NCI-H748 (cell line): ENCODE data around the gene PLCB1.

Source experiments
- DNase-seq: peaks from one replicate; lab custom pipeline; 2025; ENCODE audit not compliant: unreplicated experiment; lab: John Stamatoyannopoulos, UW

PLCB1 gene

DNA sequence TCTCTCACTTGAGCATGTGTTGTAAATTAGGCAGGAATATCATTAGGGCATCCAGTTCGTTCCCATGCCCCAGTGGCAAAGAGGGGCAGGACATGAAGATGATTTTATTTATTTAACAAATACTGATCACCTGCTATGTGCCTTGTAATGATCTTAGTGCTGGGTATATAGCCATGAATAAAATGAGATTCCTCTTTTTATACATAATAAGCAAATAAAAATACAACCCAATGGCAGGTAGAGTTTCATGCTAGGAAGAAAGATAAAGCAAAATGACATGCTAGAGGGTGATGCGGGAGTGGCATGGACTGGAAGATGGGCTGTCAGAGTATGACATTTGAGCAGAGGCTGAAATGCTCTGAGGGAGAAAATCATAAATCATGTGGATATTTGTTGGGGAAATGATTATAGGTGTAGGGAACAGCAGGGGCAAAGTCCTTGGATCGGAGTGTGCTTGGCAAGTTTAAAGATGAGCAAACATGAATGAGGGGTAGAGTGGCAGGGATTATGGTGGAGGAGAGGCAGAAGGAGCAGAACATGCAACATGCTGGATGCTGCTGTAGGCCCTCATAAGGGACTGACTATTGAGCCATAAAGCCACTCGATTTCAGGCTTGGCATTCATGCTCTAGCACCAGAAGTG, 342.1 kb downstream of the PLCB1 start:
- DNase-seq: no peak

DNA sequence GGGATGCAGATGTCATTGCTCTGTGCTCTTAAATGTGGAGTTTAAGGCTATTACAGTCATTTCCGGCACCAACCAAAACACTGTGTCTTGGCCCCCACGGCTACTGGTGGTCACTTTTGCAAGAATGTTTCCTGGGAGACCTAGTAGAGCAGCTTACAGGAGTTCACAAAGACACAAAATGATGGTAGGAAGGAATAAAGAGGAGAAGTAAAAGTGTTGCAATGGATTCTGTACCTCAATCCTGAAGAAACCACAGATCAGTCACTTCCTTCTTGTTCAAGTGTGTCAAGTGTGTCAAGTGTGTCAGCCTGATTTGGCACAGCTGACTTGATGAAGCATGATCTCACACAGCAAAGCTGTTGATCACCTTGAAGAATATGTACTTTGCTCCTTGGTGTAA, 344.0 kb downstream of the PLCB1 start:
- no peak for DNase-seq

DNA sequence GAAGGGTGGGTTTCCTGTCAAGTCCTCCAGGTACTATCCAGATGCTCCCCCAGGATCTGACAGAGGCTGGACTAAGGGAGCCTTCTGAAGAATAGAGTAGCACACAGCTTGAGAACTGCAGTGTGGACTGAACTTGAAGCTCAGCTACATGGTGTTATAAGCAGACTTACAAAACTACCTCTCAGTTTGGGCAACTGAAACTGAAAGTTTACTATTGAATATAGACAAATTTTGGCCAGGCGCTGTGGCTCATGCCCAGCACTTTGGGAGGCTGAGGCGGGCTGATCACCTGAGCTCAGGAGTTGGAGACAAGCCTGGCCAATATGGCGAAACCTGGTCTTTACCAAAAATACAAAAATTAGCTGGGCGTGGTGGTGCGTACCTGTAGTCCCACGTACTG, 348.5 kb downstream of the PLCB1 start:
- DNase-seq: no peak

DNA sequence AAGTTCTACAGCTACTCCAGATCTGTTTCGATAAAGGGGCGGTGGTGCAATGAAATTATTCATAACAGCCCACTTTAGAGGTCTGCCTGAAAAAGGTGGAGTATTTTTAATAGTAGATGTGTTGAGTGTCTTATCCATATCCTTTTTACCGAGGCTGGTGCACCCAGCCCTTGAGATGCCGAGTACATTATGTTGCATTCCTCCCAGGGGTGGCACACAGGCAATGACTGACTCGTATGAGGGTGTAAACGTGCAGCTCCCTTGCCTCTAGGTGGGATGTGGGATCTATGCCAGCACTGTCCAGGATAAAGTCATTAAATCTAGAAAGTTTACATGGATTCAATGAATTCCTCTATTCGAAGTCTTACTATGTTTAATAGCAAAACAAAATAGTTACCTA, 355.6 kb downstream of the PLCB1 start:
- no peak for DNase-seq

DNA sequence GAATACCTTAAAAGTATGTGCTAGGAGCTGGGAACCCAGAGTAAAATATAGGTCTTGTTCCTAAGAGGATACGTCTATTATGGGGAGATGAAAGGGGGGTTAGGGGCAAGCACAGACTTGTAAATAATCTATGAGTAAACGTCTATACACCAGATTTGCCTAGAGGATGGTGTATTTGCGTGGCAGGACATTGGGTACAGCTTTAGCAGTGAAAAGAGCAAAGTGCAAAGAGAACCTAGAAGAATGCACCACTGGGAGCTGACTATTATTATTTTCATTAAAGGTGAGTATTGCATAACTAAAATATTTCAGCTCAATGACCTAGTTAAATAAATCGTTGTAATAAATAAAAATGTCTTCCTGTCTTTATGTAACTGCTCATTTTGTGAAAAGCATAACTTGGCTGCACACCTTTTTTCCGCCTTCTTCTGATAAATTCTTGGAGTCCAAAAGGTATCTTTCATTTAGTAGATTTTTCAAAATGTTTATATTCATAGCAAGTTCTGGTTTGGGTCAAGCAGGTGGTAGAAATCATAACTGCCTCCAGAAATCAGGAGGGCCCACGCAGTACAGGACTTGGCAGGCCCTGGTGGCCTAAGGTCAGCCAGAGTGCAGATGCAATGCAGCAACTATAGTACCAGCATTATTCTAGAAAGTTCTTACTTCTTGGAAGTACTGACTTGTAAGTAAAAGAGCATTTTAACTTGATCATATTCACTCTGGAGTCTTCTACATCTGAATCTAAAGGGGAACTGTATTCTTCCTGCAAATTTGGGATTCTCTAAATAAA, 357.2 kb downstream of the PLCB1 start:
- no peak for DNase-seq

DNA sequence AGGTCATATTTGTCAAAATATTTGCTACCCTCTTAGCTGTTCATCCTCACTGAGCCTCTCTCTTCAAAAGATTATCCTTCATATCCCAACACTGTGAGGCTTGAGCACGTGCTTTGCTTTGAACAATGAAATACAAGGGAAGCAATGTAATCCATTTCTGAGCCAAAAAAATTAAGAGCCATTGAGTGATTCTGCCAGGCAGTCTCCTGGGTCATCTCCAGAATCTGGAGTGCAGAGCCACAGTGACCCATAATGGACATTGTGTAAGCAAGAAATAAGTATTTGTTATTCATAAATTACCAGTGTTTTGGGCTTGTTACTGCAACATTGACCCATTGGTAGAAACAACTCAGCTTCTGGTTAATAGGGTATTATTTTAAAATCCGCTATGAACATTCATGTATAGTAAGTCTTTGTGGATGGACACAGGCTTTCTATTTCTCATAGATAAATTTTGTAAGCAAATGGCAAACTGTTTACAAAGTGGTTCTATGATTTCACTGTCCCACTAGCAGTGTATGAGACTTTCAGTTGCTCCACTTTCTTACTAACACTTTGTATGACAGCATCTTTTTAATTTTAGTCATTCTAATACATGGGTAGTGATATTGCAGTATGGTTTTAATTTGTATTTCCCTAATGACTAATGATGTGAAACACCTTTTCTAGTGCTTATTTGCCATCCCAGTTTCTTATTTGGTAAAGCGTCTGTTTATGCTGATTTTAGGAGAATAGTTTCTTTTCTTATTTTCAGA, 358.2 kb downstream of the PLCB1 start:
- DNase-seq: no peak

DNA sequence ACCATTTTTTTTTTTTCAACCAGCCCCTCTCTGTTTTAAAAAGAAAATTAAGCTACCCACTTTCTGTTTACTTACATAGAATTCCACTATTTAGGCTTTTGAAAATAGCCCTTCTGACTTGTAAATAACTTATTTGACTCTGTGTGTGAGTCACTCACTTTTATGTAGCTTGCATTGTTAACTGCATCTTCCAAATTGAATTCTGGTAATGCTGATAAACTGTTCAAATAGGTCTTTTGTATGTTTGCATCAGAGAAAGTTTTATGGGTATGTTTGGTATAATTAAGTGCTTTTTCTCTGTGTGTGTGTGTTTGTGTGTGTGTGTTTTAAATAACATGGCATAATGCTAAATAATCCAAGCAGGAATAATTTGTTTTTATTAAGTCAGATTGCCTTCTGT, 360.1 kb downstream of the PLCB1 start:
- peak; percentile 57 for DNase-seq

DNA sequence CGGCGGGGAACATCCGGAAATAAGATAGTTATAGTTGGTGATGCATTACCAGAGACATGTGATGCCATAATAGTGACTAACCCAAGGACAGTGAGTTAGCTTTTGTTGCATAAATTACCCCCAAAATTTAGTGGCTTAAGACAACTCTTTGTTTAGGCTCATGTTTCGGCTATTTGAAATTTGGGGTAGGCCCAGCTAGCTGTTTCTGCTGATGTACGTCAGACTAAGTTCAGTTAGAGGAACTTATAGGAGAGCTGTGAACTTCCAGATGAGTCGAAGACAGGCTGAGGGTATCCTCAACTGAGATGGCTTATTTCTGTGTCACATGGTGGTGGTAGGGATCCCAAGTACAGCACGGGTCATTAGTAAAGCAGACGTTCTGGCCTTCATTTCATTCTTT, 366.5 kb downstream of the PLCB1 start:
- DNase-seq: no peak

DNA sequence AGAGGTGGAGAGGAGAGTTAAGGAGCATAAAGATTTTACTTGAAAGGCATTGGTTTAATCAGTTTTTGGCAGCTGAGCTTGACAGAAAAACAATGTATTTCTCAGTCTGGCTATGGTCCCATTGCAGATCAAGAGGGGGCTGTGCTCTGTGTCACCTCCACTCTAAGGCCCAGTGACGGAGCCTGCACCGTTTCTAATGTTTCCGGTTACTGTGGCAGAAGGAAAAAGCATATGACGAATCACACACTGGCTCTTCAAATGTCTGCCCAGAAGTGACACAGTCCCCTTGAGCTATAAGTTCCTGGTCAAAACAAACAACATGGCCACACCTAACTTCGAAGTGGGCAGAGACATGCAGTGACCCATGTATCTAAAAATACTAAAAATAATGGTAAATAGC, 372.0 kb downstream of the PLCB1 start:
- DNase-seq: no peak

DNA sequence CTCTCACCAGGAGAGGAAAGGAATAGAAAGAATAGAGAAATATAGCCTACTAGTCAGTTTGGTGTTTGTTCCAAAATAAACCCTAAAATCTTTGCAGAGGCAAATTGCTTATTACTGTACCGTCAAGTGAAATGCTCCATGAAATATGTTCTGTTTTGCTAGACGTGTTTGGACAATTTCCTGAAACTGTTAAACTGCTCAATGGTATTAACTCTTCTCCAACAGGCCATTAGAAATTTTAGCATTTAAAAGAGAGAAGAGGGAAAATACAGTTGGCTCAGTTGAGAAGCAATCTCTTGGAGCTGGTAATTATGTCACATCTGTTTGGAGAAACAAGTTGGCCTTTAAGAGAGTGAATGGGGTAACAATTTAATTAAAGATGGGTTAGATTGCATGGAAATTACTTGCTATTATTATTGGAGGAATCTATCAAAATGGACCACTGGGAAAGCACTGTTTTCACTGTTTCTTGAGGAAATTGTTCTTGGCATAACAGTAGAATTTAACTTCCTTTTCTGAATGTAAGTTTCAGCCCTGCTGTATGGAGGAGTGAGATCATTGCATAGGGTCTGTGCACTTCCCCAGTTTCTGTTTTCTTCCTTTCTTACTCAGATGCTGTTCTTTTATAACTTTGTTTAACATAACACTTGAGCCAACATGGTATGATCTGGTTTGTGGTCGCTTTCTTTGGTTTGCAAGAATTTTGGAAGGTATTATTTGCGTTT, 373.6 kb downstream of the PLCB1 start:
- no peak for DNase-seq

DNA sequence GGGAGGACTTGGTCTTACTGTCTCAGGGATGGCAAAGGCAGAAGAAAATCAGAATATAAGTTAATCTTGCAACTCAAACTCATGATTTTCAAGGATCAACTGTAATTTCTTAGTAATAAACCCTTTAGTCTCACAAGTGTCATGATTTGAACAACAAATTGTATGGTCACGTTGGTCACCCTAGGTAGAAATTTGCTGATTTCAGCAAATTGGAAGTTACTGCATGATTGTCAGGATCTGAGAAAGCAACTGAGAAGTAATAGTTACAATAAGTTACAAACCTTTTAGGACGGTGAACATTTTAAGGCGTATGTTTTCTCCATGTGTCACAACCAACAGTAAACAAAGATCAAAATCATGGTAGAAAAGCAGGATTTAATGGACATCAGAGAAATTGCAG, 375.2 kb downstream of the PLCB1 start:
- no peak for DNase-seq

DNA sequence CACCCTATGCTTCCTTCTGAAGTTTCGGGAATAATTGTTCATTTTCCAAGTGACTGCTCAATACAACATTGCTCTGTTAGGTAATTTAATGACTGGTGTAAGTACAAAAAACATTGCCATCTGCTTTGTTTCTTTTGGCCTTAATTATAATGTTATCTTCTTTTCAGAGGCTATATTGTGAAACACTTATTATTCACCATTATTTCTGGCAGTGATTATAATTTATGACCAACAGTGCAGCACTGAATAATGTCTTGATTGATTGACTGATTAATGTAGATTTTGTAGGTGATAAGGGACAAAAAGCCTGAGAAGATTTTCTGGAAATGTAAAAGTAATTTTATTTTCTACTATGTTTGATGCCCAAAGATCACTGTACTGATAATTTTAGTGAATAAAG, 377.7 kb downstream of the PLCB1 start:
- DNase-seq: no peak

DNA sequence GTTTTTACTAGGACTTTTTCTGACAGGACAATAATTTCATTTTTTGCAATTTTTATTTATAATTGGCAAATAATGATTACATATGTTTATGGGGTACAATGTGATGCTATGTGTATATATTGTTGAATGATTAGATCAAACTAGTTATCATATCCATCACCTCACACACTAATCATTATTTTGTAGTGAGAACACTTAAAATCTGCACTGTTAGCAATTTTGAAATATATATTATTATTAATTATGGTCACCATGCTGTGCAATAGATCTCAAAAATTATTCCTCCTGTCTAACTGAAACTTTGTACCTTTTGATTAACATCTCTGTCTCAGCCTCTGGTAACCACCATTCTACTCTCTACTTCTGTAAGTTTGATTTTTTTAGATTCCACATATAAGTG, 378.7 kb downstream of the PLCB1 start:
- DNase-seq: no peak

DNA sequence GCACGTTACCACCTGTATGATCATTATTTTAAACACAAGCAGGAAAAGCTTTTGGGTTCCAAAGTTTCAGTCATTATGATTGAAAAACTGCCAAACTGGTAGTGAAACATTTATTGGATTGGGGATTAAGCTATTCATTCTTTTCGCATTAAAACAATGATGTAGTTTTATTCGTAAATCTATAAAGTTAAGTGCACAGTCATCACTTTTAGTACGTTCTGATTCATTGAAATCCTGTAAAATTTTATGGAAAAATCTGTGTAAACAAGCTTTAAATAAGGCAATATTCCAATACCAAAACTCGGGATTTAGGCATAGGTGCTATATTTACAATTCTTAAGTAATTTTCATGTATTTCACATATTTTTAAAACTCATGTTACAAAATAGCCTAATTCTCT, 379.9 kb downstream of the PLCB1 start:
- no peak for DNase-seq

DNA sequence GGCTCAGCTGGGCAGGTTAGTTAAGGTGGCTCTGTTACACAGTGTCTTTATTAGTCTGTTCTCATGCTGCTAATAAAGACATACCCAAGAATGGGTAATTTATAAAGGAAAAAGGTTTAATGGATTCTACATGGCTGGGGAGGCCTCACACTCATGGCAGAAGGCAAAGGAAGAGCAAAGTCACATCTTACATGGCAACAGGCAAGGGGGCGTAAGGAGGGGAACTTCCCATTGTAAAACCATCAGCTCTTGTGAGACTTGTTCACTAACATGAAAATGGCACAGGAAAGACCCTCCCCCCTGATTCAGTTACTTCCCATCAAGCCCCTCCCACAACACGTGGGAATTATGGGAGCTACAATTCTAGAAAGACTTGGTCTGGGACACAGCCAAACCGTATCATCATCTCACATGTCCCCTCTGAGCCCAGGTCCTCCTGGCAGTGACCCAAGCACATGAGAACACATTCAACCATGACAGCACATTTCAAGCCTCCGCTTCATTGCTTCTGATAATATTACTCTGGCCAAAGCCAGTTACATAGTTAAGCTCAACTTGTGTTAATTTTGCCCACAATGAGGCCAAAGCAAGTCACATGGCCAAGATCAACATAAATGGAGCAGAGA, 383.9 kb downstream of the PLCB1 start:
- no peak for DNase-seq

DNA sequence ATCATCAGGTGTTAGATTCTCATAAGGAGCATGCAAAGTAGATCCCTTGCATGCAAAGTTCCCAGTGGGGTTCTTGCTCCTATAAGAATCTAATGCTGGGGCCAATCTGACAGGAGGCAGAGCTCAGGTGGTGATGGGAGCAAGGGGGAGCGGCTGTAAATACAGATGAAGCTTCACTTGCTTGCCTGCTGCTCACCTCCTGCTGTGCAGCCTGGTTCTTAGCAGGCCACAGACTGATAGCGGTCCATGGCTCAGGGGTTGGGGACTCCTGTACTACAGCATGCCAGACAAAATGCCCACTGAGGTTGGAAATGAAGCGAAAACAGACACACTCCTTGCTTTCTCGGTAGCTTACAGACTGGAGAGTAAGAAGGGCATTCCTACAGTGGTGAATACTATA, 386.8 kb downstream of the PLCB1 start:
- no peak for DNase-seq

DNA sequence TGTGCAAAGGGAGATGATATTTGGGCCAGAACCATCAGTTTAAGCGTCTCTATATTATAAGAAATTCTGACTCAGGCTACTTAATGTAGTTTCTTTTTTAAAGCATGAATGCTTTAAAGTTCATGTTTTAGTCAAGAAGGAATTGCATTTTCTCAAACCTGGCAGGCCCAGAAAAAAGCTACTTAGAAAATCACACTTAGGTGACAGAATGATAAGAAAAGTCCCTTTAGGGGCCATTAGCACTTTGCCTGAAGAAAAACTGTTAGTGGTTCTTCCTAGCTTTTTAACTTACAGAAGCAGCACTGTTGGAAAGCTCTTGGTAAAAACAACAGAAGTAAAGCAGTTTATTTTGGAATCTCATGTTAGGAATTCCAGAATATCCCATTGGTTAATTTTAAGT, 387.8 kb downstream of the PLCB1 start:
- DNase-seq: no peak

DNA sequence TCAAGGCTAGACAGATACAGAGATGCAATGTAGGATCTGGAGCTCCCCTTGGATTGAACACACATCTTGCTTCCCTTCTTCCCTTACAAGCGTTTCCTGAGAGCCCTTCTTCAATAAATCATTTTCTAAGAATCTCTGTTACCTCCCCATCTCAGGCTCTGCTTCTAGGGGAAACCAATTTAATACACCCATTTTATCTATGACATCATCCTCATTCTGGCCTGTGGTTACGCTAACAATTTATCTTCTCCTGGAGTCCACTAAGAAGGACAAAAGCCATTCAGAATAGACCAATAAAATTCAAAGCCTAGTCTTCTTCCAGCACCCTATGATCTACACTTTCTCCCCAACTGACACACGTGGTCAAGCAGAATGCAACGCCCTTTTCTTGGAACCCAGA, 390.1 kb downstream of the PLCB1 start:
- peak; percentile 34 for DNase-seq

DNA sequence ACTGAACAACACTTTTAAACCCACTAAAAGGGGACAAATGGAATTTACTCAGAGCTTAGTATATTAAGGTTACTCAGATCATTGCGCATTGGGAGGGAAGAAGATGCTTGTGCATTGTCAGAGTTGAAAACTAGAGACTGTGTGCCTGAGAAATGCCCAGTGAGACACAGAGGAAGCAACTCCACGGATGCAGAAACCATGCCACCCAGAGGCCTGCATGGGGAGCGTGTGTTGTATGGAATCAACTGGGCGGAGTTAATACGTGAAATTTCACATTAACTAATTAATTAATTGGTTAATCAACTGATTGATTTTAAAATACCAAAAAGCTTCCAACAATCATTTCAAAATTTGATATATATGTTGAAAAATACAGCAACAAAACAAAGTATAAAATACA, 391.6 kb downstream of the PLCB1 start:
- DNase-seq: peak; percentile 54

DNA sequence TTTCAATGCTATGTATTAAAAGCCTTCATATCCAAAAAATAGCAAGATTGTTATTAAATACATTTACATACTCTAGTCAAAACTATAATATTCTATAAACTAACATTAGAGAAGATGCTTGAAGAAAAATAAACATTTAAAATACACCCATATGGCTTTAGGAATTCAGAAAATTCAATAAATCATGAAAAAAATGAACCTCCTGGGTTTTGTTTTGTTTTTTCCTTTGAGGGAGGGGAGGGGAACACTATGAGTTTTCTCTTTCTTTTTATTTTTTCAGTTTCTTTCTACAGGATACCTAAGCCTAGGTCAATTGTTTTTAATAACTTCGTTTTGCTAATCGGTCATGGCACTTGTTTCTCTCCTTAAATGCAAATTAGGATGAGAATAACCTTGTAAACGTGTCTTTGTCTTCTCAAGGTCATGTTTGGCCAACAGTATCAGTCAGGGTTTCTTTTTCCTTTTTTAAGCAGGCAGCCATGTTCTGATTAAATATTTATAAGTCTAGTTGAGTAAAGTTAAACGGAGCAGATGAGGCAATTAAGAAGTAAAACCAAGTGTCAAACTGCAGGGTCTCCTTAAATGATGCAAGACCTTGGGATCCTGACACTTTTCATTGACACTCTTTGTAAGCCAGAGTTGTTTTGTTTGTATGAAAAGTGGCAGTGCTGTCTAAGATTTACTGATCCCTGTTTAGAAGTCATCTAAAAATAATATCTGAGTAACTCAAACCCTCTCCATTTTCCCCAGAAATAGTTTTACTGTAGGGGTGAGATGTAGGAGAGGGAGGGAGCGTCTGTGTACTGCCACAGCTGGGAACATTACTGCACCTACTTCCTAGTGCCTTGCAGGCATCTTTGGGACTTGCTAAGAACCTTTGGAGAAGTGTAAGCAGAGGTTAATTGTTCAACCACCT, 392.3 kb downstream of the PLCB1 start:
- DNase-seq: no peak
